Transverse colon (tissue), 4 donors: ENCODE measurements around the gene CLIP1. TPM values are rescaled to one million over a fixed set of nuclear protein-coding genes. Genes with fewer than 3 reads are reported as not detected.

ENCODE experiments used
- DNase-seq: peaks from one replicate; pipeline ENCODE4 v3.0.0-alpha.2; 2019
- H3K27ac ChIP-seq, 4 donors: fragments of 200-600 bp; sonication (generic); 2 replicates each; pipeline ENCODE4 v1.5.1; 2016 to 2018; ENCODE audit warnings: inconsistent platforms in 4 of 4
- H3K27me3 ChIP-seq: fragments of 200-600 bp; sonication (generic); 2 replicates; pipeline ENCODE4 v1.5.1; 2017; ENCODE audit warnings: inconsistent platforms
- H3K36me3 ChIP-seq, 4 donors: fragments of 200-600 bp; sonication (generic); 2 replicates each; pipeline ENCODE4 v1.5.1; 2017 to 2019; ENCODE audit warnings: inconsistent platforms in 4 of 4
- H3K4me1 ChIP-seq, 4 donors: fragments of 200-600 bp; sonication (generic); 2 replicates each; pipeline ENCODE4 v1.5.1; 2017 to 2020; ENCODE audit warnings: inconsistent platforms in 4 of 4
- H3K4me3 ChIP-seq, 4 donors: fragments of 200-600 bp; sonication (generic); 1 replicate in 1 of 4; 2 replicates in 3 of 4; pipeline versions ENCODE4 v1.5.1 to v1.6.1; 2017 to 2019; ENCODE audit warnings: inconsistent platforms in 4 of 4
- H3K9me3 ChIP-seq, 2 donors: fragments of 200-600 bp; sonication (generic); 2 replicates each; pipeline ENCODE4 v1.5.1; 2017 to 2019; ENCODE audit warnings: inconsistent platforms in 2 of 2
- CTCF ChIP-seq, 5 experiments: fragments of 200-600 bp in 3 of 5; fragments of 450-650 bp in 2 of 5; sonication (generic) in 3 of 5; IDR thresholded peaks; 1 replicate in 2 of 5; 2 replicates in 3 of 5; pipeline ENCODE4 v1.5.1; 2016 to 2017; ENCODE audit warnings: antibody characterized with exemption in 5 of 5, inconsistent platforms in 3 of 5, mild to moderate bottlenecking in 2 of 5, moderate library complexity in 1 of 5
- EP300 ChIP-seq: sonication (generic); formaldehyde crosslinking; IDR thresholded peaks from one replicate; pipeline ENCODE4 v1.6.1; 2017; ENCODE audit warnings: antibody characterized with exemption, low read depth
- POLR2A ChIP-seq: fragments of 450-650 bp; IDR thresholded peaks from one replicate; pipeline ENCODE4 v1.6.1; 2016; ENCODE audit warnings: antibody characterized with exemption, mild to moderate bottlenecking, moderate library complexity
- POLR2AphosphoS5 ChIP-seq, 3 donors: sonication (generic); formaldehyde crosslinking; IDR thresholded peaks; one replicate each; pipeline ENCODE4 v1.6.1; 2016; ENCODE audit warnings: antibody characterized with exemption in 3 of 3
- WGBS, 2 donors: methylation state at CpG; one replicate each; pipeline ENCODE4 v1.1.5; 2018; ENCODE audit warnings: low coverage in 1 of 2; 5-methylcytosine and 5-hydroxymethylcytosine counted together
- in situ Hi-C, 4 donors: fragments of 200-750 bp; cut with MboI; loops; one replicate each; pipeline versions ENCODE4 v1.15.0 to v1.15.1; 2017; ENCODE audit warnings: low sequenced_read_pairs in 3 of 4, low pct_ligation_motif_present in 1 of 4, low pct_unique_long_range_greater_than_20kb in 1 of 4
- intact Hi-C: fragments of 100-400 bp; cut with DNase I; formaldehyde crosslinking; loops from one replicate; pipeline ENCODE4 v1.15.1; 2023; ENCODE audit warnings: low total_unique reads
- total RNA-seq, 4 donors: library from RNA; depleted of rRNA; stranded (reverse); fragments of >200 nt; gene quantifications; one replicate each; pipeline ENCODE4 v1.1.0, GENCODE V29; 2016

CLIP1 gene
- total RNA-seq, 4 donors from 2014 or later, result 49.2 to 111 (median 88.6) TPM

GRCh38 chr12:122243965-122244364 lies 178.5 kb downstream of the CLIP1 start:
- H3K4me1 ChIP-seq, result no peaks in the 10 kb centered on the region
- H3K27ac ChIP-seq, result no peak overlapping the region
- in situ Hi-C loops, result no loop called here
- peaks cover 0 to 29% (median 11%) of the 10 kb centered on the region in 4 donors for H3K36me3 ChIP-seq
- 73 to 100% methylated on average over 2 to 6 of the region's 6 CpGs for WGBS, 2 donors
- DNase-seq, result no peak
- H3K9me3 ChIP-seq, result no peaks in the 10 kb centered on the region
- H3K4me3 ChIP-seq, result no peak overlapping the region
- no peaks in the 10 kb centered on the region for H3K27me3 ChIP-seq
- intact Hi-C loops, result no loop called here
- TF ChIP-seq CTCF (IDR thresholded peaks at IDR 0.05) (no peak), EP300 (no peak), POLR2AphosphoS5 (IDR thresholded peaks at IDR 0.05) (no peak), POLR2A (no peak)

- peaks cover 0 to 43% (median 19%) of the 10 kb centered on the region in 4 donors for H3K36me3 ChIP-seq
- 87 to 94% methylated on average over 5 of the region's 5 CpGs for WGBS, 2 donors
- TF ChIP-seq EP300, result no peak
- no peak for TF ChIP-seq CTCF (IDR thresholded peaks at IDR 0.05)
- no peak for TF ChIP-seq POLR2AphosphoS5 (IDR thresholded peaks at IDR 0.05)
- no peak for TF ChIP-seq POLR2A
- H3K9me3 ChIP-seq, result no peaks in the 10 kb centered on the region
- H3K27ac ChIP-seq, result no peak overlapping the region
- no peaks in the 10 kb centered on the region for H3K4me1 ChIP-seq
- in situ Hi-C loops, result no loop called here
- H3K27me3 ChIP-seq, result no peaks in the 10 kb centered on the region
- H3K4me3 ChIP-seq, result no peak overlapping the region
- intact Hi-C loops, result no loop called here
- no peak for DNase-seq
Measured at GRCh38 chr12:122238861-122239260, 183.6 kb downstream of the CLIP1 start.

DNA sequence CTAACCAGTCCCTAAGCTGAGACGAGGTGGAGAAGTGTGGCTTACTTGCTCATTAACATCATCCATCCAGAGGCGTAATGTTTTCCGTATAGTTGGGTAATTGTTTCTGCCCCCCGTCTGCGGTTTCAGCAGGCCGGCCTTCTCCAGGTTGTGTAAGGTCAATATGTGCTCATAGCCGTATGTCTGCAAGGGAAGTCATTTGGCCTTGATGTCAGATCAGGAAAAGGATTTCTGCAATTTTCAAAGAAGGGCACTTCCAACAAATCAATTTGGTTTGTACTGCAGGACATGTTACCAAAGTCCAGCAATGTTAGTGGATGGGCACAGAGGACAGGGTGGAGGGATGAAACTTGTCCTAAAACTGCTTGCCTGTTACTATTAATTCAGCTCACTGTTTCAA lies 186.7 kb downstream of the CLIP1 start:
- in situ Hi-C loops, result no loop called here
- TF ChIP-seq POLR2A (no peak), CTCF (IDR thresholded peaks at IDR 0.05) (no peak), POLR2AphosphoS5 (IDR thresholded peaks at IDR 0.05) (no peak), EP300 (no peak)
- 87 to 99% methylated on average over 3 to 7 of the region's 7 CpGs for WGBS, 2 donors

GRCh38 chr12:122232691-122233090 lies 189.8 kb downstream of the CLIP1 start:
- no peaks in the 10 kb centered on the region for H3K4me1 ChIP-seq
- no peaks in the 10 kb centered on the region for H3K9me3 ChIP-seq
- no peak for DNase-seq
- TF ChIP-seq CTCF (IDR thresholded peaks at IDR 0.05) (no peak), POLR2AphosphoS5 (IDR thresholded peaks at IDR 0.05) (no peak), EP300 (no peak), POLR2A (no peak)
- intact Hi-C loops, result no loop called here
- no peaks in the 10 kb centered on the region for H3K27me3 ChIP-seq
- no peak overlapping the region for H3K4me3 ChIP-seq
- 92 to 94% methylated on average over 5 to 10 of the region's 10 CpGs for WGBS, 2 donors
- in situ Hi-C loops, result no loop called here
- H3K27ac ChIP-seq, result no peak overlapping the region
- H3K36me3 ChIP-seq, result peaks cover 0 to 44% (median 21%) of the 10 kb centered on the region in 4 donors

More for the DNA sequence above, 186.7 kb downstream of the CLIP1 start:
- H3K4me1 ChIP-seq, result no peaks in the 10 kb centered on the region
- H3K27ac ChIP-seq, result no peak overlapping the region
- H3K4me3 ChIP-seq, result no peak overlapping the region
- H3K27me3 ChIP-seq, result no peaks in the 10 kb centered on the region
- no peaks in the 10 kb centered on the region for H3K9me3 ChIP-seq
- peaks cover 0 to 51% (median 20%) of the 10 kb centered on the region in 4 donors for H3K36me3 ChIP-seq
- DNase-seq, result no peak
- intact Hi-C loops, result no loop called here
